ENCODE results near the gene SLCO2B1.
A peak's percentile ranks its signal among the peaks of the same experiment; 100 is the strongest.
"Not testable (repeated sequence)": the region's sequence is repeated elsewhere in the genome, so short reads cannot be mapped to it uniquely, and the experiment has no call there.

SLCO2B1 gene, protein sequence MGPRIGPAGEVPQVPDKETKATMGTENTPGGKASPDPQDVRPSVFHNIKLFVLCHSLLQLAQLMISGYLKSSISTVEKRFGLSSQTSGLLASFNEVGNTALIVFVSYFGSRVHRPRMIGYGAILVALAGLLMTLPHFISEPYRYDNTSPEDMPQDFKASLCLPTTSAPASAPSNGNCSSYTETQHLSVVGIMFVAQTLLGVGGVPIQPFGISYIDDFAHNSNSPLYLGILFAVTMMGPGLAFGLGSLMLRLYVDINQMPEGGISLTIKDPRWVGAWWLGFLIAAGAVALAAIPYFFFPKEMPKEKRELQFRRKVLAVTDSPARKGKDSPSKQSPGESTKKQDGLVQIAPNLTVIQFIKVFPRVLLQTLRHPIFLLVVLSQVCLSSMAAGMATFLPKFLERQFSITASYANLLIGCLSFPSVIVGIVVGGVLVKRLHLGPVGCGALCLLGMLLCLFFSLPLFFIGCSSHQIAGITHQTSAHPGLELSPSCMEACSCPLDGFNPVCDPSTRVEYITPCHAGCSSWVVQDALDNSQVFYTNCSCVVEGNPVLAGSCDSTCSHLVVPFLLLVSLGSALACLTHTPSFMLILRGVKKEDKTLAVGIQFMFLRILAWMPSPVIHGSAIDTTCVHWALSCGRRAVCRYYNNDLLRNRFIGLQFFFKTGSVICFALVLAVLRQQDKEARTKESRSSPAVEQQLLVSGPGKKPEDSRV

DNA sequence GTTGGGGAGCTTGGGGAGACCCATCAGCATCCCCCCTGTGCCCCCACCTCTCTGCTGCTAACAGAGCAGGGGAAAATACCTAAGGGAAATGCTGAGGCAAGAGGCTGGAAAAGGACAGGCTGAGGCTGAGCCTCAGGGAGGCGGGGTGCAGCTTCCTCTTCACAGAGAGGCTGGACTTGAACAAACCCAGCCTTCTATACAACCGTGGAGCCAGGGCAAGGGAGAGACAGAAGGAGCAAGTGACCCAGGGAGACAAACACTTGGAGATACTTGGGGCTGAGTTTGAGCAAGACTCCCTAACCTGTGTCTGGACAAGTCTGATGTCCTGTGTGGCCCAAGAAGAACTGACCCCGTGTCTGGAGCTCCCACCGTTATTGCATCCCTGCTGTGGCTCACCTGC, at the start of gene SLCO2B1:
Gene SLCO2B1, plus strand, starts transcription at position 229 of the 400 bp plus-strand sequence. CDS start 275 bp downstream, outside the sequence.
- no peak for DNase-seq

DNA sequence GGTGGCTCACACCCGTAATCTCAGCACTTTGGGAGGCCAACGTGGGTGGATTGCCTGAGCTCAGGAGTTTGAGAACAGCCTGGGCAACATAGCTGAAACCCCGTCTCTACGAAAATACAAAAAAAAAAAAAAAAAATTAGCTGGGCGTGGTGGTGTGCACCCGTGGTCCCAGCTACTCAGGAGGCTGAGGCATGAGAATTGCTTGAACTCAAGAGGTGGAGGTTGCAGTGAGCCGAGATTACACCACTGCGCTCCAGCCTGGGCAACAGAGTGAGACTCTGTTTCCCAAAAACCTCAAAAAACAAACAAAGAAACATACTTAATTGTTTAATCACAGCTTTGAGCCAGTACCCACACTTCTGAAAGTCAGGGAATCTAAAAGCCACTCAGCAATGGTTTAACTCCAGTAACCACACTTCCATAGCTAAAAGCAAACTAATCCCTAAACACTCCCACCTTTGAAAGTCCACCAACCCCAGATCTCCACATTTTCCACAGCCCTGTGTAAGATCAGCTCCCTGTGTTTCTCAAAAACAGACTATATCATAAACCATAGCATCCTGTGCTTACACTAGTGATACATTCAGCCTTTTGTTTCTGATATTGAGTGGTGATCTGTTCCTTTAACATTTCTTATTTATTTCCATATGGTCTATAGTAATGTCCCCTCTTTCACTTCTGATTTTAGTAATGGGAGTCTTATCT, 49.3 kb upstream of the SLCO2B1 start:
- no peak for DNase-seq

DNA sequence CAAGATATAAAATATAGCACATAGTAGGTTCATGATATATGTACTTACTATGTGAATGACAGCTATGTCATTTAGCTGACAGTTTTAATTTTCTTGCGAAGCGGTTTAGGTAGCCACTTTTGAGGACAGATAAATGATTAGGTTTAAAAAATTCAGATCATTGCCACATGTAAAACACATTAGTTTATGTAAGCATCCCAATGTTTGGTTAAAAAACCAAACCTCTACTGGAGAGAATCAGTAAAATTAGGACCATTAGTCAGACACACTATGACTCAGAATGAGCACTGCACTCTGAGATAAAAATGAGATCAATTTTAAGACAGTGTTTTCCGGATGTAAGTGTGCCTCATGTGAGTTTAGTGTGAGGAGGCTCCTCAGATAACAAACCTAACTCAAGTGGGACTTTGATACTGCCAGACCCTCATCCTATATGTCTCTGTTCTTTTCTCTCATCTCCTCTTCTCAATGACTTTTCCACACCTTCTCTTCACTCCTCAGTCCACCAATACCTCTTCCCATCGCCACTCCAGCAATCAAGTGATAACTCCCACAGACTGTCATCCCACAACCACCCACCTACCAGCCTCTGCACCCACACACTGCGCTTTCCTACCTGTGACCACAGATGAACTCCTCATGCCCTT, 47.4 kb upstream of the SLCO2B1 start:
- DNase-seq = no peak

DNA sequence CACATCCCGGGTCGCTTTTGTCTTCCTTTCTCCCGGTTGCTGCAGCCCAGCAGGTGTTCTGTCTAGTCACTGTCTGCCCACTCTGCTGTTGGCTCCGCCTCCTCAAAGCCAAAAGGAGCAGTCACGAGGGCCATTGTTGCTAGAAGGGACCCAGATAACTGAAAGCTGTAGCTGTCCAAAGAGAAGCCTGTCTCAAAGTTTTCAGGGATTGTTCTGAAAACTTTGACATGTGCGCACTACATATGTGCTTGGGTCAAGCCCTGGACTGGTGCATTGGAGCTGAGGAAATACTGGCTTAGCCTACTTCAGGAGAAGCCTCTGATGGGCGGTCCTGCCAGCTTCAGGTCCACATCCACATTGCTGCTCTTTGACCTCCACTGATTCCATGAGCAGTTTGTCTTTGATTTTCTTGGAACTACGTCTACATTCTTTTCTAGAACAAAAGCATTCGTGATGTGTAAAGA, 45.4 kb upstream of the SLCO2B1 start:
- no peak for DNase-seq

DNA sequence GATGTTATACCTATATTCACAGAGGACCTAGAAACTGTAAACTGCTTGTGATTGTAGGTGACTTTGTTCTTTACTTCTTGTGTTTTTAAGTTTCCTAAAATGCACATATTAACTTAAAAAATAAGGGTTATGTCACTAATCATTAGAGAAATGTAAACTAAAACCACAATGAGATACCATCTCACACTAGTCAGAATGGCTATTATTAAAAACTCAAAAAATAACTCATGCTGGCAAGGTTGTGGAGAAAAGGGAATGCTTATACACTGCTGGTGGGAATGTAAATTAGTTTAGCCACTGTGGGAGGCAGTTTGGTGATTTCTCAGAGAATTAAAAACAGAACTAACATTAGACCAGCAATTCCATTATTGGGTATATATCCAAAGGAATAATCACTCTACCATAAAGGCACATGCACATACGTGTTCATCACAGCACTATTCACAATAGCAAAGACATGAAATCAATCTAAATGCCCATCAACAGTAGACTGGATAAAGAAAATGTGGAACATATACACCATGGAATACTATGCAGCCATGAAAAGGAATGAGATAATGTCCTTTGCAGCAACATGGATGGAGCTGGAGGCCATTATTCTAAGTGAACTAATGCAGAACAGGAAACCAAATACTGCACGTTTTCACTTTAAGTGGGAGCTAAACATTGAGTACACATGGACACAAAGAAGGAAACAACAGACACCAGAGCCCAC, 44.8 kb upstream of the SLCO2B1 start:
- DNase-seq = not testable (repeated sequence)

DNA sequence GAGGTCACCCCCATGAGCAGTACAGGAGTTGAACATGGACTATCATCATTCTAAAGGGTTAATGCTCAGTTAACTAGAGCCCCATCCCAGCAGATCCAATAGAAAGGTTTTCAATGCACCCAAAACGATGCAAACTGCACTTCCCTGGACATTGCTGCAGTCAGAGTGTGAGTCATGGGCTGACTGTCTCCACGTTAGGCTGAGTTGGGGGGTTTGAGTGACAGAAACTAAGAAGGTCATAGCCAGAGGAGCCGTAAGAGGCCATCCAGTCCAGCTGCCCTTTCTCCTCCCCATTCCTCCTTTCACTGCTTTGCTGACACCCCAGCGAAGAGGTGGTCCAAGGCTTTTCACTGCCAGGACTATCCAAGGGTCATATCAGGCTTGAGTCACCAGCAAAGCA, 43.7 kb upstream of the SLCO2B1 start:
- no peak for DNase-seq

DNA sequence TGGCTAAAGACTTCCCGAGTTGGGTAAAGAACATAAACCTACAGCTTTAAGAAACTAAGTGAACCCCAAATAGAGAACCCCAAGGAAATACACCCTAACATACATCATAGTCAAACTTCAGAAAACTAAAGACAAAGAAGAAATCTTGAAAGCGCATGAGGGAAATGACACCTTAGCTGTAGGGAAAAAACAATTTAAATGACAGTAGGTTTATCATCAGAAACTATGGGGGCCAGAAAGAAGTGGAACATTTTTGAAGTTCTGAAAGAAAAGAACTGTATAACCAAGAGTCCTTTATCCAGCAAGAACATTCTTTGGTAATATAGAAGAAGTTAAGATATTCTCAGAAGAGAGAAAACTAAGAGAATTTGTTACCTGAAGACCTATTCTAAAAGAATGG, 38.7 kb upstream of the SLCO2B1 start:
- no peak for DNase-seq

DNA sequence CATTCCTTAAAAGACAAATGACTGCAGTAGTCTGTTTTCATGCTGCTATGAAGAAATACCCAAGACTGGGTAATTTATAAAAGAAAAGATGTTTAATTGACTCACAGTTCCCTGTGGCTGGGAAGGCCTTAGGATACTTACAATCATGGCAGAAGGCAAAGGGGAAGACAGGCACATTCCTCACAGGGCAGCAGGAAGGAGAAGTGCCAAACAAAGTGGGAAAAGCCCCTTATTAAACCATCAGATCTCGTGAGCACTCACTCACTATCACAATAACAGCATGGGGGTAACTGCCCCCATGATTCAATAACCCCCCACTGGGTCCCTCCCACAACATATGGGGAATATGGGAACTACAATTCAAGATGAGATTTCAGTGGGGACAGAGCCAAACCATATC, 37.9 kb upstream of the SLCO2B1 start:
- DNase-seq = no peak

DNA sequence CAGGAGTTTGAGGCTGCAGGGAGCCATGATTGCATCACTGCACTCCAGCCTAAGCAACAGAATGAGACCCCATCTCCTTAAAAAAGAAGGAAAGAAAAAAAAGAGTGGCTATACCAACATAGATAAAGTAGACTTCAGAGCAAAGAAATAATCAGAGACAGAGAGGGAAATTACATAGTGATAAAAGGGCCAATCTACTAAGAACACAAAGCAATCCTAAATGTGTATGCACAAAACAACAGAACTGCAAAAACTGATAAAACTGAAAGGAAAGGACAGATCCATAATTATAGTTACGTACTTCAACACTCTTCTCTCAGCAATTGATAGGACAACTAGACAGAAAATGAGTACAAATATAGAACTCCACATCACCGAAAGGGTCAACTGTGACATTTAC, 36.4 kb upstream of the SLCO2B1 start:
- DNase-seq = no peak

DNA sequence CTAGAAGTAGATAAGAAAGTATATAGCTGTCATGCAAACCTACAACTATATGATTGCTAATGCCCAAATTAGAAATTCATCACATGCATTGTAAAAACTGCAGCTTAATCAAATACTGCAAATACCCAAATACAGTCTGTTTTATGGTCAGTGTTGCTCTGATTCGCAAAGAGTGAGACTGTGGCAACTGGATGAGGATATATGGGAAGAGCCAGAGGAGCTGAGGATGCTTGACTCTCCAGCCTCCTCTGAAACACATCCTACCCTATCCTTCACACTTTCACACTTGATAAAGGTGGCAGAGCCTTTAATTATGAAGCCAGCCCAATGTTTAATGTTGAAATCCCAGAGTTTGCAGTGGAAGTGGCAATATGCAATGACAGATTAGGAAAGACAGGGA, 32.3 kb upstream of the SLCO2B1 start:
- no peak for DNase-seq

DNA sequence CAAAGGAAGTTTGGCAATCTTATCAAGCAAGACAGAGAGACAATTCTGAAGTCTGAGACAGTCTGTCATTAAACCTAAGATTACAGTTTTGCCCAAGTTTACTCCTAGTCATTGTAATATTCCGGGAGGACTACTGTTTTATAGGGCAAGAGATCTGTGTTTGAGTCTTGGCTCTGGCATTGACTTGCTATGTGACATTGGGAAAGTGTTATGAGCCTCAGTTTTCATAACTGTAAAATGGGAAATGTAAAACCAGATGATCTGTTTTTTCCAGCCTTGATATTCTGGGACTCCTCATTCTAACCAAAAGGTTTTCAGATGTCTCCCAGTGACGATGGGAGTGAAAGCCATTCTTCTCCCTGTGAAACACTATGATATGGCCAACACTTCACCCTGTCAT, 24.3 kb upstream of the SLCO2B1 start:
- no peak for DNase-seq

DNA sequence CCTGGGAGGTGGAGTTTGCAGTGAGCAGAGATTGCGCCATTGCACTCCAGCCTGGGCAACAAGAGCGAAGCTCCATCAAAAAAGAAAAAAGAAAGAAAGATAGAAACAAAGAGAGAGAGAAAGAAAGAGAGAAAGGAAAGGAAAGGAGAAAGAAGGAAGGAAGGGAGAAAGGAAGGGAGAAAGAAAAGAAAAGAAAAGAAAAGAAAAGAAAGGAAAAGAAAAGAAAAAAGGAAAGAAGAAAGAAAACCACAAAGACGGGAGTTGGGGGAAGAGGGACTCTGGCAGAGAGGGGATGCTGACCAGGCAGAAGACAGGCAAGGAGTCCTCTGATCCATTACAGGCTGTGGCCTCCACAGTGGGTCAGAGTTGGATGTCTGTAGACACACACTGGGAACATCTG, 18.8 kb upstream of the SLCO2B1 start:
- DNase-seq = no peak

DNA sequence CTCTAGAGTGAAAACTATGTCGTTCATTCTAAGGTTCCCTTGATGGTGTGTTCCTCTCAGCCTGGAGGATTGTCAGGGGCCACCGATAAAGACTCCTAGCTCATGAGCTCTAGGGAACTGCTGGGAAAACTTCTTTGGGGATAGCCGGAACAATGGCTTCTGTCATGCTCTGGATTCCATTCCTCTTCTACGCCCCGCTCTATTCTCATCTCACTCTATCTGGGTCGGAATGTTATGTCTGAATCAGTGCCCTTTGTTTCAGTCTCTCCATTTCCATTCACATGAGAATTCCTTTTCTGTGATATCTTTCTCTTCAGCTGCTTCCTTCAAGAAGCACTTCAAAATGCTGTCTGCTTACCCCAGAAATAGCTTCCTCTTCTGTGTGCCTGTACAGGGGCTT, 16.9 kb upstream of the SLCO2B1 start:
- DNase-seq = no peak

DNA sequence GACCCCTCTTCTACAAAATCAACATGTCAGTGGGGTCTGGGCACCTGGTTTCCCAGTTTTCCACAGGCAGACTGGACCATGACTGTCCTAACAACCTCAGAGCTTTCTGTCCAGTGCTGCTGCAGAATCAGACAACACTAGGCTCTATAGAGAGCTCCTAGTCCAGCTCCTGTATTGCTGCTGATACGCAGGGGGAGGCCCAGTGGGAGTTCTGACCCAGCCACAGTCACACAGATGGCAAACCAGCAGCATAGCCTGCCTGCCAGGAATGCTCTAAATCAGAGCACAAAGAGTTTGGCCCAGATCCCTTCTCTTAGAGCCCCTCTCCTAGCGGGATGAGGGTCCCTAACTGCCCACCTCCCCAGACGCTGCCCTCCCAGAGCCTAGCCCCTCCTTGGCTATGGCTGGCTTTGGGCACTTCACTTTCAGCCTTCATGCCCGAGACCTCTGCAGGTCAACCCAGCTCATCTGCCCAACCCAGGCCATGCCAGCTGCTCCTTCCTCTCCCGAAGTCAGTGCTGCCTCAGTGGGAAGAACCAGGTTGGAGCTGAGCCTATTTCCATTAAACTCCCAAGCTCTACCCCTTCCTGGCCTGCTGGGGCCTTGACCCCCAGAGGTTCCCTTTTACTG, 15.8 kb upstream of the SLCO2B1 start:
- DNase-seq = no peak

DNA sequence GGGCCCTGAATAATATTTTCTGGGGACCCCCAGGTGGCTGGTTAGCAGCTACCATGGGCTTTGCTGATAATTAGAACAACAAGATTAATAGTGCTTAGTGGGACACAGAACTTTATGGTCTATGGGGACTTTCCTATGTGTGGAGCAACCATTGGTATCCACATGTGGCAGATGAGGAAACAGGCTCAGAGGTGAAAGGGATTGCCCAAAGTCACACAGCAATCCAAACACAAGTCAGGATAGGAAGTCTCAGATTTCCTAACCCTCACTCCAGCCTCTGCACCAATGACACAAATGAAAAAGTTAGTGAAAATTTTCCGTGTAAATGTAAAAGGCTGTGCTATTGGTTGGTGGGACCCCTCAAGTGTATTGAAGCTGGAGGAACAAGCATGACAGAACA, 15.3 kb upstream of the SLCO2B1 start:
- no peak for DNase-seq

DNA sequence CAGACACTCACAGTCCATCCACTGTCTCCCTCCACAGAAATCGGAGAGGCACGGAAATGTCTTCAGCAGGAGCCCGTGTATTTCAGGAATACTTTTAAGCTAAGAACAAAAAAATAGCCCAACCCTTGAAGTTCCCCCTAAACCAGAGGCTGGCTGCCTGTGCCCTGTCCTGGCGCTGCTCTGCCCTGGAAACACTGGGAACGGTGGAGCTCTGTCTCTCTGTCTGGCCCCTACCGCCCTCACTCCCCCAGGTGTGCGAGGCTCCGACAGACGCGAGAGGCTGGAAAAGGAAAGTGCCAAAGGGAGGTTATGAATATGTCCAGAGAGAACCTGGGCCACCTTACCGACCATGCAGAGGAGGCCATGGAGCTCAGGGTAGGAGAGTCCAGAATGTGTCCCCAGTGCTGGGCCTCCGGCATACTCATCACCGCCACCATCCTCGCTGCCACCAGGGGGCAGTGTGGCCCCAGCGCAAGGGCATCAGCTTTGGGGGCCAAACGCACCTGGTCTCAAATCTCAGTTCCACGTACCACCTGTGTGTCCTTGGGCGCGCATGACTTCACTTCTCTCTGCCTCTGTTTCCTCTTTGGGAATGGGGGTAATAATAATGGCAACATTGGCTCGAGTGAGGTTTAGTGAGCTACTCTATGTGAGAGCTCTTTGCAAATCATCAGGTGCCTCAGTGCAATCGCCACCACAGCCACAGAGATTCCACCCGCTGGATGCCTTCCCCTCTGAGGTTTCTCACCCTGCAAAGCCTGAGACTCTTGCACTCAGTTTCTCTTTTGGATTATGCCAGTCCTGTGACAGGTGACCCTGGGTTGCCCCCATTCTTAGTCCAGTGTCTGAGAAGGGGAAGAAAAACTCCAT, 10.4 kb upstream of the SLCO2B1 start:
- peak; percentile 11 for DNase-seq

DNA sequence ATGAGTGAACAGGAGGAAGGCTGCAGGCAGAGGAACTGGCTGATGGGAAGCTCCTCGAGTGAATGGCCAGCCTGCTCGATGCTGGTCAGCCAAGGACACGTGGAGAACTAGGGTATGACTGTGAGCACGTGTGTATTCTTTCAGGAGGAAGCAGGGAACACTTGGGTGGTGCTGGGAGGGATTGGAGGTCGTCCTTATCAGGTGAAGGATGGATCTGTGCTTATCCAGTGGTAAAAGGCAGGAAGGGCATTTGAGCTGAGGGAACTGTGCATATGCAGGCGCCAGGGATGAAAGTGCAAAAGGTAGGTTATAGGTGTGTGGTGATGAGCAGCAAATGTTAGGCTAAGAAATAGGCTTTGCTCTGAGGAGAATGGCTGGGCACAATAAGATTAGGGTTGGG, 9.7 kb upstream of the SLCO2B1 start:
- DNase-seq = no peak

DNA sequence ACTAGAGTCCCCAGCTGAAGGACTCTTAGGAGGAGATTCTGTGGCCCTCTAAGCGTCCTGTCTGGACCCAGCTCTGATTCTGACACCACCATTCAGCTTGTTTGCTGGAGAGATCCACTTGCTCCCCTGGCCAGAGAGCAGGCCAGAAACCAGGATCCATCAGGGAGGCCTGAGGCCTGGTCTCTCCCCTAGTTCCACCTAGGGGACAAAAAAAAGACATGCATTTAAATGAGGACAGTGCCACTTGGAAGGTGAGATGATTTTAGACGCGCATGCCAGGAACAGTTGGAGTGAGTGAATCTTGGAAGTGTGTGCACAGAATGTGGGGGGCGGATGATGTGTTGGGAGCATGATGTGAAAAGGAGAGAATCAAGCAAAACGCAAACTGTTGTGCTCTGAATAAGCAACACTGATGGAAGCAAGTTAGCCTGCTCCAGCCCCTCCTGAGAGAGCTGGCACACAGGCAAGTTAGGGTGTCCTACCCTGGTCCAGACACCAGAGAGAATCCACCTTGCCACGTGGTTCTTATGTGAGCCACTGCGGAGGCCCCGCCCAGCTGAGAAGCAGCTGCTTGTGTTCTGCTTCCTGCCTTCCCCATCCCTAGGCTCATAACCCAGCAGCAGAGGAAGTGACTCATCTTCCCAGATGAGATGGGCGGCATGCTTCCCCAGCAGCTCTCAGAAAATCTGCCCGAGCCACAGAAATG, 8.0 kb upstream of the SLCO2B1 start:
- no peak for DNase-seq

DNA sequence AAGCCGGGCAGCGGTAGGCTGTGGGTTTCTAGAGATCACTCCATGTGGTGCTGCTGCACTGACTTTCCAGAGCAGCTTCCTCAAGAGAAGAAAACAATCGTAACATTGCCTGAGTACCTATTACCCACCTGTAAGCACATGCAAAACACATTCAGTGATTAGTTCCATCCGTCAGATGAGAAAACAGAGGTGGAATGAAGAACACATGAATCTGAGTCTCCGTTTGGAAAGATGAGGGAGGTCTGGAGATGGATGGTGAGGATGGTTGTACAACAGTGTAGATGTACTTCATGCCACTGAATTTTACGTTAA, 7.5 kb upstream of the SLCO2B1 start:
- no peak for DNase-seq

DNA sequence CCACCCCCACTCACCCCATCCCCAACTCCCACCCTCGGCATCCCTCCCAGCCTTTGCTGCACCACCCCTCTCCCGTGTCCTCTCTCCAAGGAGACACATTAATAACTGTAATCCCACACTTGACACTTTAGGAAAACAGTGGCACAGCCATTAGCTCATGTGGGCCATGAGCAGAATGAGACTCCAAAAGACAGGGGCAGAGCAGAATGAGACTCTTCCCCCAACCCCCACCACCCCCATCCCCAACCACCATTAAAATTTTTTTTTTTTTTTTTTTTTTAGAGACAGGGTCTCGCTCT, 6.2 kb upstream of the SLCO2B1 start:
- no peak for DNase-seq

Data from NCI-H1694 (cell line).